ENCODE measurements around the gene HSFX1.

The HSFX1 gene

DNA sequence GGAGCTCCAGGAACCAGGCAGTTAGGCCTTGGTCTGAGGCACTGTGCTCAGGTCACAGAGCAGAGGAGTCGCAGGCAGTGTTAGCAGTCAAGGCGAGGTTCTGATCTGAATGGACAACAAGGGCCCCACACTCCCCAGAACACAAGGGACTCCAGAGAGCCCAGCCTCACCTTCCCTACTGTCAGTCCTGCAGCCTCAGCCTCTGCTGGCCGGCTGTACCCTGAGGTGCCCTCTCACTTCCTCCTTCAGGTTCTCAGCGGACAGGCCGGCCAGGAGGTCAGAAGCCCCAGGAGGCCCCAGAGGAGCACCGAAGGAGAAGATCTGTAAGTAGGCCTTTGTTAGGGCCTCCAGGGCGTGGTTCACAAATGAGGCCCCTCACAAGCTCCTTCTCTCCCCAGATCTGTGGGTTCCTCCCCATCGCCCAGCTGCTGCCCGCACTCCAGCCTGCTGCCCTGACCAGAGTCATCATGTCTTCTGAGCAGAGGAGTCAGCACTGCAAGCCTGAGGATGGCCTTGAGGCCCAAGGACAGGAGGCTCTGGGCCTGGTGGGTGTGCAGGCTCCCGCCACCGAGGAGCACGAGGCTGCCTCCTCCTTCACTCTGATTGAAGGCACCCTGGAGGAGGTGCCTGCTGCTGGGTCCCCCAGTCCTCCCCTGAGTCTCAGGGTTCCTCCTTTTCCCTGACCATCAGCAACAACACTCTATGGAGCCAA lies 34.0 kb downstream of the HSFX1 start:
- no peak for DNase-seq

DNA sequence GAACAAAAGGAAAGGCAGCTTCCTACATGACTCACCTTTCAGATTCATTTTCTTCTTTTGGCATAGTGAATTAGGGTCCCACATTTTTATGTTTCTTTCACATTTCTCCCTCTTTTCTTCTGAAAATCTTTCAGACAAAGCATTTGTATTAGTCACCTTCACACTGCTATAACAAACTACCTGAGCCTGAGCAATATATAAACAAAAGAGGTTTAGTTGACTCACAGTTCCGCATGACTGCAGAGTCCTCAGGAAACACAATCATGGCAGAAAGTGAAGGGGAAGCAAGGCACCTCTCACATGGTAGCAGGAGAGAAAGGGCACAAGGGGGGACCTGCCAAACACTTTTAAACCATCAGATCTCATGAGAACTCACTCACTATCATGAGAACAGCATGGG lies 44.8 kb downstream of the HSFX1 start:
- no peak for DNase-seq

DNA sequence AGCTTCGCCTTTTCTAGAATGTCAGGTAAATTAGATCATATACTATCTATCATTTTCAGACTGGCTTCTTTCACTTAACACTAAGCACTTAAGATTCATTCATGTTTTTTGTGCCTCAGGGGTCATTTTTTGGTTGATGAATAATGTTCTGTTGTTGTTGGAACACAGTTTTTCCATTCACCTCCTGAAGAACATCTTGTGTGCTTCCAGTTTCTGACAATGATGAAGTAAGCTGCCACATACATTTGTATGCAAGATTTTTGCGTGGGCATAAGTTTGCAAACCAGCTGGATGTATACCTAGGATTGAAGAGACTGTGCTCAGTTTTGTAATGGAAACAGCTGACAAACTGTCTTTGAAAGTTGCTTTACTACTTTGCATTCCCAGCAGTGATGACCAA lies 45.5 kb downstream of the HSFX1 start:
- no peak for DNase-seq

DNA sequence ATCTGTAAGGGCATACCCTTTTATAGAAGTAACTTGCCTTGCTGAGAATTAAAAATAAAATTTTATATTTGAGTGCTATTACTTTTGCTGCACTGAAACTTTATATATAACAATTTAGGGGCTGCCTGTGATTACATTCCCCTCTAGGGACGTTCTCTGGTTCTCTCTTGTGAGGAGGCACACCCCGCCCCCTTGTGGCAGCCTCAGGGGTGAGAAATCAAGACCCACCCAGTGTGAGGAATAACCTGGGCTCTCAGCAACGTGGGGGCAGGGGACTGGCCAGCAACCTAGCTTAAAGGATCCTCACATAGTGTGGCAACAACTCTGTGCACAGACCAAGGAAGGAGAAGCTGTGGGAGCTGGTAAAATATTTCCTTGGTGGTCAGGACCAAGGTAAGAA lies 51.6 kb downstream of the HSFX1 start:
- DNase-seq = no peak

All from hippocampal formation (tissue), 2 donors.